GM21619 (cell line): ENCODE data around the gene PPP1R2.
"Not testable (repeated sequence)": the region's sequence is repeated elsewhere in the genome, so short reads cannot be mapped to it uniquely, and the experiment has no call there.

Experiments used
- ATAC-seq: cut with Tn5 transposase; IDR thresholded peaks from one replicate; pipeline ENCODE4 v1.9.1; 2021; ENCODE audit not compliant: unreplicated experiment

PPP1R2 gene

DNA sequence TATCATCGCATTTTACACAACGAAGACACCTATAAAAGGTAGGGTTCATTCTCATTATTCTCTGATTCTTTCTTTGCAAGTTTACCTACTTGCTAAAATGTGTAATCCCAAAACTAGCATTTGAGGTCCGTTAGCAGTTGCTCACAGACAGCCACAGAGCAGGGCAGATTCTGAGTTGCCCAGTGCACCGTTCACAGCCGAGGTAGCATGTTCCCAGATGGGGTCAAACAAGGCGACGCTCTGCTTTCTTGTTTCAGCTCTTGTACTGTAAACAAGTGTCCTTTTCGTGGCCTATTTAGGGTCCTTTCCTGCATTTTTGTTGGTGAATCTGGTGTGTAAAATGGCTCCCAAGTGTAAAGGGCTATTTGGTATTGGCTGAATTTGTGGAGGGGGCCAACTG, 3.1 kb downstream of the PPP1R2 start:
- no peak for ATAC-seq

DNA sequence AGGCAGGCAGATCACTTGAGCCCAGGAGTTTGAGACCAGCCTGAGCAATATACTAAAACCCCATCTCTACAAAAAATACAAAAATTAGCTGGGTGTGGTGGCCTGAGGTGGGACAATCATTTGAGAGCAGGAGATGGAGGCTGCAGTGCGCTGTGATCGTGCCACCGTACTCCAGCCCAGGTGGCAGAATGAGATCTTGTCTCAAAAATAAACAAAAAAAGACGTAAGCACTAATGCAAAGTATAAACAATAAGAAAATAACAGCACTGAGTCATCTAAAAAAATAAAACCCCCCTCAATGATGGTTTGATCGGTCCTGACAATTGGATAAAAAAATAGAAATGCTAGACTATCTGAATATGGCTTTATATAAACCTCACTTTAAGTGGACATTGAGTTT, 3.6 kb downstream of the PPP1R2 start:
- no peak for ATAC-seq

- peak; percentile 56 for ATAC-seq
Observed at GRCh38 chr3:195537995-195538394, 5.1 kb downstream of the PPP1R2 start.

DNA sequence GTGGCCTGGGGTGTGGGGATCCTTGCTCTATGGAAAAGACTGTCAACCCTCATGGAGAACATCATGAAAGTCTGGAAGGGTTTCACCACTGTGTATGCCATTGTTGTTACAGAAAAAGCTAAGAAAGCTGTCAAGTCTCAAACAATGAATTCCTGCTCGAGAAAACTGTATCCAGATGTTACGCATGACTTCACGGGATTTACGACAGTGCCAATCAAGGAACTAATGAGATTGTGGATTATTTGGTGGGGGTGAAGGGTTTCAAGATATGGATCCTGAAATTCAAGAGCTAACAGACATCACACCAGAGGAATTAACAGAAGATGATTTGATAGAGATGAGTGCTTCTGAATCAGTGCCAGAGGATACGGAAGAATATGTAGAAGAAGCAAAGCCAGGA, 7.8 kb downstream of the PPP1R2 start:
- no peak for ATAC-seq

- ATAC-seq, result no peak
Observed at GRCh38 chr3:195532834-195533233, 10.3 kb downstream of the PPP1R2 start.

GRCh38 chr3:195532345-195532744, 10.8 kb downstream of the PPP1R2 start:
- no peak for ATAC-seq

- ATAC-seq, result no peak
Observed at GRCh38 chr3:195531683-195532082, 11.4 kb downstream of the PPP1R2 start.

DNA sequence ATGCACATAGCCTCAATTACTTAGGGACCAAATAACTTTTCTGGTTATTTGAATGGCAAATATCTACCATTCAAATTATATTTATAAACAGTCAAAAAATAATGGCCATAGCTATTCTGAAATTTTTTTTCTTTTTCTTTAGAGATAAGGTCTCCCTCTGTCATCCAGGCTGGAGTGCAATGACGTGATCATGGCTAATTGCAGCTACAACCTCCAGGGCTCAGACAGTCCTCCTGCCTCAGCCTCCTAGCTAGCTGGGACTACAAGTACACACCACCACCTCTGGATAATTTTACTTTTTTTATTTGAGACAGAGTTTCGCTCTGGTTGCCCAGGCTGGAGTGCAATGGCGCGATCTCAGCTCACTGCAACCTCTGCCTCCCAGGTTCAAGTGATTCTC, 16.6 kb downstream of the PPP1R2 start:
- ATAC-seq, result no peak

DNA sequence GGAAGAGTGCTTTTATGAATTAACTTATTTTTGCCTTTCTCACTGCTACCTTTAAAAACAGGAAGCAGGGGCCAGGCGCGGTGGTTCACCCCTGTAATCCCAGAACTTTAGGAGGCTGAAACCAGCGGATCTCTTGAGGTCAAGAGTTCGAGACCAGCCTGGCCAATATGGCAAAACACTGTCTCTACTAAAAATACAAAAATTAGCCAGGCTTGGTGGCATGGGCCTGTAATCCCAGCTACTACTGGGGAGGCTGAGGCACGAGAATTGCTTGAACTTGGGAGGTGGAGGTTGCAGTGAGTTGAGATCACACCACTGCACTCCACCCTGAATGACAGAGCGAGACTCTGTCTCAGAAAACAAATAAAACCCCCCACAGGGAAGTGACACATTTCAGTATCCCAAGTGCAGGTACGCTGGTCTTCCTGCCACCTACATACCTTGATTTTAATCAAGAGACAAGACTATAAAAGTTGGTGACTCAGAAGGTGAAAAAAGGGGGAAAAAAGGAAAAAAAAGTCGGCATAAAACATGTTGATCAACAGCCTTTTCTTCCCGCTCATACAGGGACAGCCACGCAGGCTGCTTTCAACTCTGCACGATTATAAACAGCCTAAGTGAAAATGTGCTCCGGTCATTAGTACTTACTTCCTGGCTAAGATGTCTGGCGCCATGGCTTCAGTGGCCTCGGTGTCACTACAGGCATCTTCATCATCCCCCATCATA, 18.8 kb downstream of the PPP1R2 start:
- no peak for ATAC-seq

GRCh38 chr3:195522254-195523023, 20.7 kb downstream of the PPP1R2 start:
- no peak for ATAC-seq

DNA sequence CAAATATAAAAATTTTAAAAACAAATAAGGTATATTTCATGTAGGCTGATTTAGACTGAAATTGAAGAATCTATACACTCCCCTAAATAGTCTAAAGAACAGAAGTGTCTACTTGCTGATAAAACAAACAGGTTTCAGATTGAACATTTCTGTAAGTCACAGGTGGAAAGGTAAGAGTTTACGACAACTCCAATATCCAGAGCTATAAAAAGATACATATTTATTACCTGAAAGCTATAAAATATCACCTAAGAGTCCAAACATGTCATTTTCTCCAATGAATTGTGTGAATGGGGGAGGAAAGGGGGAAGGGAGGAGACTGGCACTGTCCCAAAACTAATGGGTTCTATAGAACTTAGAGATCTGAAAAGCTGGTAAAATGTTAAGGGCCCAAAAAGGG, 26.1 kb downstream of the PPP1R2 start:
- ATAC-seq, result no peak

DNA sequence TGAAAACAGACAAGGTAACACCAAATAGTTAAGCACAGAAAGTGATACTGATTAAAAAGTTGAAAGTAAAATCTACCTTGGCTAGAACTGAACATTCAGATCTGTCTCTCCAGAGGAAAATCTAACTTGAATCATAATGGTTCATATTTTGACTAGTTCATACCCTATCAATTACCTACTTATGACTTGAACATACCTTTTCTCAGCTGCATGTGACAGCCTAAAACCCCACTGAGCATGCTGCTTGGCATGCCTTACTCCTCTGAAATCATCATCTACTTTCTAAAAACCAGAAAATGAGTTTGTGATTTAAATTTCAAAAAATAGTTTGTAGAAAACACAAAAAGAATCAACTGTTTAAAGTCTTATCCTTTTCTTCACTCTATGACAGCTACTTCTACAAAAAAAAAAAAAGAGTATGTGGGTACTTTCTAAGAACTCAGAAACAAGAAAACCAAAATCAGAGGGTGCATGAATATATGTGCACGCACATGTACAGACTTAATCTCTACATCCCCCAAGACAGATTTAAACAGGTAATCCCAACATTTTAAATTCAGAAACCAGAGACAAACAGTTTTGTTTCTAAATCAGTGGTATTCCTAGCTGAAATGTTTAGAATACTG, 28.4 kb downstream of the PPP1R2 start:
- ATAC-seq, result not testable (repeated sequence)

GRCh38 chr3:195512798-195513345, 30.3 kb downstream of the PPP1R2 start:
- no peak for ATAC-seq

DNA sequence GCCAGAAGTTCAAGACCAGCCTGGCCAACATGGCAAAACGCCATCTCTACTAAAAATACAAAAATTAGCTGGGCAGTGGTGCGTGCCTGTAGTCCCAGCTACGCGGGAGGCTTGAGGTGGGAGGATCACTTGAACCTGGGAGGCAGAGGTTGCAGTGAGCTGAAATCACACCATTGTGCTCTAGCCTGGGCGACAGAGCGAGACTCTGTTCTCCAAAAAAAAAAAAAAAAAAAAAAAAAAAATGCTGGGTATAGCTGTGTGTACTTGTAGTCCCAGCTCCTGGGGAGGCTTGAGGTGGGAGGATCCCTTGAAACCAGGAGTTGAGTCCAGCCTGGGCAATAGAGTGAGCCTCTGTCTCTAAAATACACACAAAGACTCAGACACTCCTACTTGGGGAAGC, 32.0 kb downstream of the PPP1R2 start:
- no peak for ATAC-seq

GRCh38 chr3:195508185-195508584, 34.9 kb downstream of the PPP1R2 start:
- no peak for ATAC-seq

- no peak for ATAC-seq
Observed at GRCh38 chr3:195475614-195476013, 67.5 kb downstream of the PPP1R2 start.

DNA sequence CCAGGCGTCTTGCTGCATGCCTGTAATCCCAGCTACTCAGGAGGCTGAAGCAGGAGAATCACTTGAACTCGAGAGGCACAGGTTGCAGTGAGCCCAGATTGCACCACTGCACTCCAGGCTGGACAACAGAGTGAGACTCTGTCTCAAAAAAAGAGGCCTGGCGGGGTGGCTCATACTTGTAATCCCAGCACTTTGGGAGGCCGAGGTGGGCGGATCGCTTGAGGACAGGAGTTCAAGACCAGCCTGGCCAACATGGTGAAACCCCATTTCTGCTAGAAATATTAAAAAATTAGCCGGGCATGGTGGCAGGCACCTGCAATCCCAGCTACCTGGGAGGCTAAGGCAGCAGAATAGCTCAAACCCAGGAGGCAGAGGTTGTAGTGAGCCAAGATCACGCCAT, 68.0 kb downstream of the PPP1R2 start:
- not testable (repeated sequence) for ATAC-seq

DNA sequence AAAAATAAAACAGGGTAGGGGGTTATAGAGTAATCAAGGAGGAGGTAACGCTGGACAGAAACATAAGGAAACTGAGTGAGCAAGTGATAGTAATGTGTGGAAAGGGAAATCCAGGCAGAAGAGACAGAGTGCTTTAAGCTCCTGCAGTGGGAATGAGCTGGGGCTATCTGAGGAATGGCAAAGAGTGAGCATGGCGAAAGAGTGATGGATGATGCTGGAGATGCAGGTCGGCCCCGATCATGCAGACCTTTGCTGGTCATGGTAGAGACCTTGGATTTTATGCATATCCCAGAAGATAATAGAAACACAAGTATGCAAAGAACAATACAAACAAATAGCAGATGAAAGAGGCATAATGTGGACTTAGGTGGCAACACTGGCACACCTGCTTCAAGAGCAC, 74.3 kb downstream of the PPP1R2 start:
- ATAC-seq, result no peak

GRCh38 chr3:195468391-195468776, 74.7 kb downstream of the PPP1R2 start:
- ATAC-seq, result no peak

- ATAC-seq, result no peak
Observed at GRCh38 chr3:195467641-195468390, 75.3 kb downstream of the PPP1R2 start.

GRCh38 chr3:195466251-195466650, 76.9 kb downstream of the PPP1R2 start:
- ATAC-seq, result no peak
